Astrocyte (in vitro differentiated cells and primary cell): ENCODE data around the gene GSTT4. TPM values are rescaled to one million over a fixed set of nuclear protein-coding genes. Genes with fewer than 3 reads are reported as not detected.

Source experiments
- DNase-seq: peaks from one replicate; pipeline ENCODE4 v3.0.0-alpha.2; 2010; ENCODE audit warnings: low read depth
- FAIRE-seq: peaks from 2 replicates; lab custom pipeline; 2011; peaks lifted over from hg19 to GRCh38; lab: Jason Lieb, UNC
- H2AFZ ChIP-seq: 2 replicates; pipeline ENCODE4 v1.6.0; 2012; ENCODE audit warnings: low read depth, low read length, inconsistent platforms
- H3K27ac ChIP-seq: 2 replicates; pipeline ENCODE4 v1.5.1; 2011; ENCODE audit warnings: low read depth, low read length, inconsistent platforms
- H3K27me3 ChIP-seq: 2 replicates; pipeline ENCODE4 v1.6.0; 2011; ENCODE audit warnings: low read length, inconsistent platforms; ENCODE audit not compliant: insufficient read depth
- H3K36me3 ChIP-seq: 2 replicates; pipeline ENCODE4 v1.5.1; 2011; ENCODE audit warnings: low read length, inconsistent platforms; ENCODE audit not compliant: insufficient read depth
- H3K4me1 ChIP-seq: 2 replicates; pipeline ENCODE4 v1.5.1; 2011; ENCODE audit warnings: low read length, inconsistent platforms; ENCODE audit not compliant: insufficient read depth
- H3K4me2 ChIP-seq: 2 replicates; pipeline ENCODE4 v1.6.0; 2012; ENCODE audit warnings: low read length, inconsistent platforms
- H3K4me3 ChIP-seq: 2 replicates; pipeline ENCODE4 v1.5.1; 2011; ENCODE audit warnings: low read depth, mild to moderate bottlenecking, low read length, inconsistent platforms; ENCODE audit not compliant: insufficient read depth
- H3K79me2 ChIP-seq: 2 replicates; pipeline ENCODE4 v1.6.0; 2012; ENCODE audit warnings: mild to moderate bottlenecking, low read length, inconsistent platforms; ENCODE audit not compliant: insufficient read depth
- H3K9ac ChIP-seq: 2 replicates; pipeline ENCODE4 v1.6.0; 2012; ENCODE audit warnings: mild to moderate bottlenecking, low read length, inconsistent platforms
- H3K9me3 ChIP-seq: 2 replicates; pipeline ENCODE4 v1.5.1; 2012; ENCODE audit warnings: low read depth, mild to moderate bottlenecking, low read length, inconsistent platforms; ENCODE audit not compliant: insufficient read depth
- H4K20me1 ChIP-seq: 2 replicates; pipeline ENCODE4 v1.6.0; 2012; ENCODE audit warnings: low read length, inconsistent platforms; ENCODE audit not compliant: insufficient read depth
- H3K27ac Mint-ChIP-seq: one replicate; pipeline ENCODE4 v1.8.0; 2021; ENCODE audit warnings: mild to moderate bottlenecking, mixed read lengths; ENCODE audit not compliant: unreplicated experiment
- H3K27me3 Mint-ChIP-seq: one replicate; pipeline ENCODE4 v1.8.0; 2021; ENCODE audit warnings: low read depth, mixed read lengths; ENCODE audit not compliant: unreplicated experiment
- H3K36me3 Mint-ChIP-seq: one replicate; pipeline ENCODE4 v1.8.0; 2021; ENCODE audit warnings: low read depth, mixed read lengths; ENCODE audit not compliant: unreplicated experiment
- H3K4me1 Mint-ChIP-seq: one replicate; pipeline ENCODE4 v1.8.0; 2021; ENCODE audit warnings: low read depth, mixed read lengths; ENCODE audit not compliant: unreplicated experiment
- H3K4me3 Mint-ChIP-seq: one replicate; pipeline ENCODE4 v1.8.0; 2021; ENCODE audit warnings: mild to moderate bottlenecking, moderate library complexity, mixed read lengths; ENCODE audit not compliant: unreplicated experiment
- H3K9me3 Mint-ChIP-seq: one replicate; pipeline ENCODE4 v1.8.0; 2021; ENCODE audit warnings: mild to moderate bottlenecking, mixed read lengths; ENCODE audit not compliant: unreplicated experiment
- EZH2 ChIP-seq: IDR thresholded peaks from 2 replicates; pipeline ENCODE4 v1.6.1; 2012; ENCODE audit warnings: mild to moderate bottlenecking, low read length, inconsistent platforms; ENCODE audit not compliant: insufficient read depth
- total RNA-seq: library from RNA; stranded (reverse); gene quantifications from 2 replicates; pipeline ENCODE4 v1.2.1, GENCODE V29; 2021
- TF ChIP-seq, protein P1 (sequence below): IDR thresholded peaks from 2 replicates; pipeline ENCODE4 v1.5.1; 2011; ENCODE audit warnings: low read depth, mild to moderate bottlenecking, inconsistent platforms, low read length, moderate library complexity; ENCODE audit not compliant: insufficient read depth

GSTT4 gene
- total RNA-seq, 1 donor from 2014 or later, result not detected

DNA sequence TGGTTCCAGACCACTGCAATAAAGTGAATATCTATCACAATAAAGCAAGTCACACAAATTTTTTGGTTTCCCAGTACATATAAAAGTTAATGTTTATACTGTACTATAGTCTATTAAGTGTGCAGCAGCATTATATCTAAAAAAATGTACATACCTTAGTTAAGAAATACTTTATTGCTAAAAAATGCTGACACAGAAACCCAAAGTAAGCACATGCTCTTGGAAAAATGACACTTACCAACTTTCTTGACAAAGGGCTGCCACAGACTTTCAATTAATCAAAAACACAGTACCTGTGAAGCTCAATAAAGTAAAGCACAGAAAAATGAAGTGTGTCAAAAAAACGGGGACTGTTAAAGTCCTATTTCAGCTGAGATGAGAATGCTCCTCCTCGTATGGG is 22.7 kb upstream of the GSTT4 start:
- peaks cover 54% of the 10 kb centered on the region for H3K79me2 ChIP-seq
- no peaks in the 10 kb centered on the region for H3K36me3 ChIP-seq

DNA sequence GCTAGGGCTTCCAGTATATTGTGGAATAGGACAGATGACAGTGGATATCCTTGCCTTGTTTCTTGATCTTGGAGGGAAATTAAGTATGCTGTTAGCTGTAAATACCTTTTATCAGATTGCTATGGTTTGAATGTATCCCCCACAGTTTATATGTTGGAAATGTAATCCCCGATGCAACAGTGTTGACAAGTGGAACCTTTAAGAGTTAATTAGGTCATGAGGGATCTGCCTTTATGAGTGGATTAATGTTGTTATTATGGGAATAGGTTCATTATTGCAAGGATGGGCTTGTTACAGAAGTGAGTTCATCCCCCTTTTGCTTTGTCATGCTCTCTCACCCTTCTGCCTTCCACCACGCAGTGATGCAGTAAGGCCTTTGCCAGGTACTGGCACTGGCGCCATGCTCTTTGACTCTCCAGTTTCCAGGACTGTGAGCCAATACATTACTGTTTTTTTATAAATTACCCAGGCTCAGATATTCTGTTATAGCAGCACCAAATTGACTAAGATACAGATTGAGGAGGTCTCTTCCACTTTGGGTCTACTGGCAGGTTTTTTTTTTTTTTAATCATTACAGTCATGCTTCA is 22.2 kb upstream of the GSTT4 start:
- Histone ChIP-seq H3K4me1 (no peaks in the 10 kb centered on the region), H3K79me2 (peaks cover 57% of the 10 kb centered on the region), H2AFZ (no peak overlapping the region), H3K27me3 (no peaks in the 10 kb centered on the region), H3K4me3 (no peak overlapping the region), H3K9me3 (no peaks in the 10 kb centered on the region), H4K20me1 (peaks cover 52% of the 10 kb centered on the region), H3K36me3 (no peaks in the 10 kb centered on the region), H3K27ac (no peak overlapping the region), H3K9ac (no peak overlapping the region), H3K4me2 (no peak overlapping the region)
- Mint-ChIP-seq H3K27ac (no peak overlapping the region), H3K4me1 (peaks cover 7% of the 10 kb centered on the region), H3K4me3 (no peak overlapping the region), H3K27me3 (no peaks in the 10 kb centered on the region), H3K36me3 (peaks cover 2% of the 10 kb centered on the region), H3K9me3 (no peaks in the 10 kb centered on the region)
- no peak for FAIRE-seq
- no peak for DNase-seq
- TF ChIP-seq EZH2, result no peak
- TF ChIP-seq, protein P1, sequence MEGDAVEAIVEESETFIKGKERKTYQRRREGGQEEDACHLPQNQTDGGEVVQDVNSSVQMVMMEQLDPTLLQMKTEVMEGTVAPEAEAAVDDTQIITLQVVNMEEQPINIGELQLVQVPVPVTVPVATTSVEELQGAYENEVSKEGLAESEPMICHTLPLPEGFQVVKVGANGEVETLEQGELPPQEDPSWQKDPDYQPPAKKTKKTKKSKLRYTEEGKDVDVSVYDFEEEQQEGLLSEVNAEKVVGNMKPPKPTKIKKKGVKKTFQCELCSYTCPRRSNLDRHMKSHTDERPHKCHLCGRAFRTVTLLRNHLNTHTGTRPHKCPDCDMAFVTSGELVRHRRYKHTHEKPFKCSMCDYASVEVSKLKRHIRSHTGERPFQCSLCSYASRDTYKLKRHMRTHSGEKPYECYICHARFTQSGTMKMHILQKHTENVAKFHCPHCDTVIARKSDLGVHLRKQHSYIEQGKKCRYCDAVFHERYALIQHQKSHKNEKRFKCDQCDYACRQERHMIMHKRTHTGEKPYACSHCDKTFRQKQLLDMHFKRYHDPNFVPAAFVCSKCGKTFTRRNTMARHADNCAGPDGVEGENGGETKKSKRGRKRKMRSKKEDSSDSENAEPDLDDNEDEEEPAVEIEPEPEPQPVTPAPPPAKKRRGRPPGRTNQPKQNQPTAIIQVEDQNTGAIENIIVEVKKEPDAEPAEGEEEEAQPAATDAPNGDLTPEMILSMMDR, result no peak

More for the DNA sequence above, 22.7 kb upstream of the GSTT4 start:
- Mint-ChIP-seq H3K27me3 (no peaks in the 10 kb centered on the region), H3K4me1 (peaks cover 7% of the 10 kb centered on the region), H3K9me3 (no peaks in the 10 kb centered on the region), H3K4me3 (no peak overlapping the region), H3K36me3 (peaks cover 2% of the 10 kb centered on the region), H3K27ac (no peak overlapping the region)
- no peak overlapping the region for H3K4me2 ChIP-seq
- H4K20me1 ChIP-seq, result peaks cover 52% of the 10 kb centered on the region
- no peak overlapping the region for H3K4me3 ChIP-seq
- no peaks in the 10 kb centered on the region for H3K27me3 ChIP-seq
- DNase-seq (no peak), FAIRE-seq (no peak)
- no peaks in the 10 kb centered on the region for H3K4me1 ChIP-seq
- no peak overlapping the region for H3K9ac ChIP-seq
- H2AFZ ChIP-seq, result no peak overlapping the region
- no peaks in the 10 kb centered on the region for H3K9me3 ChIP-seq
- no peak overlapping the region for H3K27ac ChIP-seq
- TF ChIP-seq, protein P1, result no peak
- no peak for TF ChIP-seq EZH2

DNA sequence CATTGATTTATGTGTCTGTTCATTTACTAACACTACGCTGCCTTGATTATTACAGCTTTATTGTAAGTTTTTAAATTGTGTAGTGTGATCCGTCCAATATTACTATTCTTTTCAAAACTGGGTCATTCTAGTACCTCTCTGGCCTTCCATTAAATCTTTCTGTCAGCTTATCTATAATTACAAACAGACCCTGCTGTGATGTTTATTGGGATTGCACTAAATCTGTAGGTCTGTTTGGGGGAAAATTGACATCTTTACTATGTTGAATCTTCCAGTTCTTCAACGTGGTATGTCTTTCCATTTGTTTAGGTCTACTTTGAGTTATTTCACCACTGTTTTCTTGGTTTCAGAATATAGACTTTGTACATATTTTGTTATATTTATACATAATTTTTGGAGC is 21.5 kb upstream of the GSTT4 start:
- Mint-ChIP-seq H3K36me3 (peaks cover 2% of the 10 kb centered on the region), H3K27me3 (no peaks in the 10 kb centered on the region), H3K4me1 (peaks cover 7% of the 10 kb centered on the region), H3K9me3 (no peaks in the 10 kb centered on the region), H3K4me3 (no peak overlapping the region), H3K27ac (no peak overlapping the region)
- DNase-seq, result no peak
- peaks cover 50% of the 10 kb centered on the region for H4K20me1 ChIP-seq
- no peaks in the 10 kb centered on the region for H3K27me3 ChIP-seq
- H3K9ac ChIP-seq, result no peak overlapping the region
- no peaks in the 10 kb centered on the region for H3K36me3 ChIP-seq
- no peaks in the 10 kb centered on the region for H3K4me1 ChIP-seq
- H3K4me3 ChIP-seq, result no peak overlapping the region
- no peaks in the 10 kb centered on the region for H3K9me3 ChIP-seq
- H3K79me2 ChIP-seq, result peaks cover 56% of the 10 kb centered on the region
- no peak overlapping the region for H2AFZ ChIP-seq
- no peak for FAIRE-seq
- H3K4me2 ChIP-seq, result no peak overlapping the region
- no peak for TF ChIP-seq EZH2
- TF ChIP-seq, protein P1, result no peak
- no peak overlapping the region for H3K27ac ChIP-seq
